Ishikawa (cell line): ENCODE measurements around the gene KRTAP10-8.

Experiments
- EP300 ChIP-seq: IDR thresholded peaks from 2 replicates; pipeline ENCODE4 v1.6.1; 2012; ENCODE audit warnings: borderline replicate concordance
- NFIC ChIP-seq: IDR thresholded peaks from 2 replicates; pipeline ENCODE4 v1.6.1; 2012
- REST ChIP-seq: IDR thresholded peaks from 2 replicates; pipeline ENCODE4 v1.6.1; 2012; ENCODE audit warnings: low read depth, mild to moderate bottlenecking

GRCh38 chr21:44564099-44564498, 47.8 kb upstream of the KRTAP10-8 start:
- TF ChIP-seq REST (no peak), EP300 (no peak), NFIC (no peak)
